Pons (tissue), 1 donor: ENCODE results near the gene TARDBP.
"Not testable (repeated sequence)": the region's sequence is repeated elsewhere in the genome, so short reads cannot be mapped to it uniquely, and the experiment has no call there.

Source experiments
- DNase-seq: peaks from one replicate; pipeline ENCODE4 v3.0.0-alpha.2; 2016; ENCODE audit warnings: low spot score

Gene TARDBP

GRCh38 chr1:11042995-11043874 is 30.8 kb downstream of the TARDBP start:
- no peak for DNase-seq

GRCh38 chr1:11044086-11044848 is 31.8 kb downstream of the TARDBP start:
- no peak for DNase-seq

- DNase-seq, result no peak
Observed at GRCh38 chr1:11044849-11045427, 32.5 kb downstream of the TARDBP start.

- no peak for DNase-seq
Observed at GRCh38 chr1:11045428-11046269, 33.2 kb downstream of the TARDBP start.

- no peak for DNase-seq
Observed at GRCh38 chr1:11046270-11046566, 33.8 kb downstream of the TARDBP start.

- DNase-seq, result no peak
Observed at GRCh38 chr1:11046625-11047365, 34.3 kb downstream of the TARDBP start, which contains the start of gene MASP2. Gene MASP2 (minus strand): TSS chr1:11047239. CDS start chr1:11047207, 32 bp downstream.

GRCh38 chr1:11051121-11051520 is 38.7 kb downstream of the TARDBP start:
- not testable (repeated sequence) for DNase-seq

- DNase-seq, result no peak
Observed at GRCh38 chr1:11051781-11052511, 39.5 kb downstream of the TARDBP start.

GRCh38 chr1:11052839-11053757 is 40.6 kb downstream of the TARDBP start:
- DNase-seq, result no peak

- DNase-seq, result no peak
Observed at GRCh38 chr1:11053758-11054137, 41.3 kb downstream of the TARDBP start.

- DNase-seq, result no peak
Observed at GRCh38 chr1:11054181-11054580, 41.7 kb downstream of the TARDBP start.

- no peak for DNase-seq
Observed at GRCh38 chr1:11054666-11055065, 42.2 kb downstream of the TARDBP start.

GRCh38 chr1:11055676-11056075 is 43.2 kb downstream of the TARDBP start:
- no peak for DNase-seq

GRCh38 chr1:11056504-11056903 is 44.0 kb downstream of the TARDBP start:
- no peak for DNase-seq

- no peak for DNase-seq
Observed at GRCh38 chr1:11057477-11057876, 45.0 kb downstream of the TARDBP start.

GRCh38 chr1:11058026-11058425 is 45.6 kb downstream of the TARDBP start:
- DNase-seq, result no peak

- DNase-seq, result no peak
Observed at GRCh38 chr1:11058595-11059154, 46.2 kb downstream of the TARDBP start.

GRCh38 chr1:11059155-11059967 is 46.9 kb downstream of the TARDBP start:
- no peak for DNase-seq
